ENCODE data around the gene NR2C2AP.

Gene NR2C2AP

DNA sequence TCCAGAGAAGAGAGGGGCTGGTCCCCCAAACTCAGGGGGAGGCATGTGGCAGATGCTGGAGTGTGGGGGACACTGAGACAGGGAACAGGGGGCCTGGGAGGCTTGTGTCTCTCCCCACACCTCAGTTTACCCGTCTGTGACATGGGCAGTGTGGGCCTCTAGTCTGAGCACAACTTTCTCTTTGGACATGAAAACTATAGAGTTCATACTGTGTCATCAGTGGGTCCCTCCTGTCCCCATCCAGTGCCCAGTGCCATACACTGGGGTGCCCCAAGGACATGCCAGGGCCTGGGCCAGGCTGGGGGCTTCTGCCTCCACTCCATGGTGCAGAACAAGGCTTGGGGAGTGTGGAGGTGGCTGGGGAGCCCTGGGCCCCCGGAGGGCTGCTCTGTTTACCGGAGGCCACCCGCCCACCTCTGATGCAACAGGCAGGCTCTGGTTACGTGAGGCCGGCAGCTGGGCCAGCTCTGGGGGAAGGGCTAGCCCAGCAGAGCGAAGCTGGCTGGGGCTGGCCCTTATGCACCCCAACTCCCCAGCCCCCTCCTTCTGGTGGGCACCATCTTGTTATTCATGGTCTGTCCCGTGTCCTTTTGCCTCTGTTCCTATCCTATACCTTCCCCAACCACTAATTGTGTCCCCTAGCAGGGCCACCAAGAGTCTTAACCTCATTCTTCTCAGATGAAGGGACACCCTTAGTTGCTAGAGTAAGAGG, 31.2 kb downstream of the NR2C2AP start:
- no peak overlapping the region for H3K9ac ChIP-seq (ENCODE audit: low read length)
- H3K4me2 ChIP-seq (ENCODE audit: low read depth, low read length): no peak overlapping the region

DNA sequence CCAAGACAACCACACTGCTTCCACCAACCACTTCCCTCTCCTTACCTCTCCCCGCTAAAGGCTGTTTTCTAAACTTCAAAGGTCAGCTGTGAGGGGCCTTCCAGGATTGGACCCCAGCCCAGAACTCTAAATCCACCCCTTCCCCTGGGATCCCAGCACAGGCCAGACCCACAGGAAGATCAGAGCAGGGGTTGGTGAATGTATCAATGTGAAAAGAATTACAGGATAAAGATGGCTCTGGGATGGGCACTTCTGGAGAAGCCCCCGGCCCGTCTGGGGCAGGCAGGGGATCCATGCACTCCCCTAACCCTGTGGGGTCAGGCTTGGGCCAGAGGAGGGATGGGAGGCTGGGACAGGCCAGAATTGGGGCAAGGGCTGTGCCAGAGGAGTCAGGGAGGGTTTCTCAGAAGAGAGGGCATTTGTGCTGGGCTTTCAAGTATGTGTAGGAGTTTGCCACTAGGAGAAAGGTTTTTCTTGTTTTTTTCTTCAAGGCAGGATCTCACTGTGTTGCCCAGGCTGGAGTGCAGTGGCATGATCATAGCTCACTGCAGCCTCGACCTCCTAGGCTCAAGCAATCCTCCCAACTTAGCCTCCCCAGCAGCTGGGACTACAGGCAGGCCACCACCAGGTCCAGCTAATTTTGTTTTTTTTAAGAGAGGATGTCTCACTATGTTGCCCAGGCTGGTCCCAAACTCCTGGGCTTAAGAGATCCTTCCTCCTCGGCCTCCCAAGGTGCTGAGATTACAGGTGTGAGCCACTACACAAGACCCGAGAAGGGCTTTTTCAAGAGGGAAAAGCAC, 32.1 kb downstream of the NR2C2AP start:
- Histone ChIP-seq H3K9ac (ENCODE audit: low read length) (no peak overlapping the region), H4K20me1 (ENCODE audit: insufficient read depth, low read length) (no peaks in the 10 kb centered on the region), H3K4me1 (ENCODE audit: low read length) (peaks cover 7% of the 10 kb centered on the region; the same call in 1 of the 2 replicates), H3K9me3 (replicated peaks; ENCODE audit: insufficient read depth, low read length) (no peaks in the 10 kb centered on the region), H3K79me2 (ENCODE audit: low read length) (no peaks in the 10 kb centered on the region), H3K4me3 (ENCODE audit: low read length) (no peak overlapping the region), H3F3A (ENCODE audit: insufficient read depth, low read length) (no peaks in the 10 kb centered on the region; the same call in 1 of the 2 replicates), H2AFZ (ENCODE audit: low read length) (no peak overlapping the region), H3K27me3 (replicated peaks; ENCODE audit: insufficient read depth, low read length) (no peaks in the 10 kb centered on the region), H3K27ac (ENCODE audit: low read length) (no peak overlapping the region), H3K4me2 (ENCODE audit: low read depth, low read length) (no peak overlapping the region), H3K9me2 (replicated peaks; ENCODE audit: insufficient read depth, low read length) (no peaks in the 10 kb centered on the region), H3K36me3 (replicated peaks; ENCODE audit: insufficient read depth, low read length) (no peaks in the 10 kb centered on the region)
- DNase-seq: no peak
- no peak for TF ChIP-seq EZH2 (optimal IDR thresholded peaks at IDR 0.05; ENCODE audit: low read depth, low read length)
- no peak for TF ChIP-seq EZH2phosphoT487 (IDR thresholded peaks at IDR 0.05; ENCODE audit: low read length)
- TF ChIP-seq, protein P1, sequence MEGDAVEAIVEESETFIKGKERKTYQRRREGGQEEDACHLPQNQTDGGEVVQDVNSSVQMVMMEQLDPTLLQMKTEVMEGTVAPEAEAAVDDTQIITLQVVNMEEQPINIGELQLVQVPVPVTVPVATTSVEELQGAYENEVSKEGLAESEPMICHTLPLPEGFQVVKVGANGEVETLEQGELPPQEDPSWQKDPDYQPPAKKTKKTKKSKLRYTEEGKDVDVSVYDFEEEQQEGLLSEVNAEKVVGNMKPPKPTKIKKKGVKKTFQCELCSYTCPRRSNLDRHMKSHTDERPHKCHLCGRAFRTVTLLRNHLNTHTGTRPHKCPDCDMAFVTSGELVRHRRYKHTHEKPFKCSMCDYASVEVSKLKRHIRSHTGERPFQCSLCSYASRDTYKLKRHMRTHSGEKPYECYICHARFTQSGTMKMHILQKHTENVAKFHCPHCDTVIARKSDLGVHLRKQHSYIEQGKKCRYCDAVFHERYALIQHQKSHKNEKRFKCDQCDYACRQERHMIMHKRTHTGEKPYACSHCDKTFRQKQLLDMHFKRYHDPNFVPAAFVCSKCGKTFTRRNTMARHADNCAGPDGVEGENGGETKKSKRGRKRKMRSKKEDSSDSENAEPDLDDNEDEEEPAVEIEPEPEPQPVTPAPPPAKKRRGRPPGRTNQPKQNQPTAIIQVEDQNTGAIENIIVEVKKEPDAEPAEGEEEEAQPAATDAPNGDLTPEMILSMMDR (IDR thresholded peaks at IDR 0.05; ENCODE audit: low read length): no peak

More for the DNA sequence above, 31.2 kb downstream of the NR2C2AP start:
- Histone ChIP-seq H3K4me3 (ENCODE audit: low read length) (no peak overlapping the region), H2AFZ (ENCODE audit: low read length) (no peak overlapping the region), H3K4me1 (ENCODE audit: low read length) (peaks cover 7% of the 10 kb centered on the region; the same call in 1 of the 2 replicates), H4K20me1 (ENCODE audit: insufficient read depth, low read length) (no peaks in the 10 kb centered on the region), H3K27ac (ENCODE audit: low read length) (no peak overlapping the region), H3K36me3 (replicated peaks; ENCODE audit: insufficient read depth, low read length) (no peaks in the 10 kb centered on the region), H3F3A (ENCODE audit: insufficient read depth, low read length) (no peaks in the 10 kb centered on the region; the same call in 1 of the 2 replicates), H3K27me3 (replicated peaks; ENCODE audit: insufficient read depth, low read length) (no peaks in the 10 kb centered on the region), H3K9me2 (replicated peaks; ENCODE audit: insufficient read depth, low read length) (no peaks in the 10 kb centered on the region), H3K79me2 (ENCODE audit: low read length) (no peaks in the 10 kb centered on the region), H3K9me3 (replicated peaks; ENCODE audit: insufficient read depth, low read length) (no peaks in the 10 kb centered on the region)
- no peak for TF ChIP-seq EZH2phosphoT487 (IDR thresholded peaks at IDR 0.05; ENCODE audit: low read length)
- no peak for TF ChIP-seq EZH2 (optimal IDR thresholded peaks at IDR 0.05; ENCODE audit: low read depth, low read length)
- TF ChIP-seq, protein P1 (IDR thresholded peaks at IDR 0.05; ENCODE audit: low read length): no peak
- no peak for DNase-seq

DNA sequence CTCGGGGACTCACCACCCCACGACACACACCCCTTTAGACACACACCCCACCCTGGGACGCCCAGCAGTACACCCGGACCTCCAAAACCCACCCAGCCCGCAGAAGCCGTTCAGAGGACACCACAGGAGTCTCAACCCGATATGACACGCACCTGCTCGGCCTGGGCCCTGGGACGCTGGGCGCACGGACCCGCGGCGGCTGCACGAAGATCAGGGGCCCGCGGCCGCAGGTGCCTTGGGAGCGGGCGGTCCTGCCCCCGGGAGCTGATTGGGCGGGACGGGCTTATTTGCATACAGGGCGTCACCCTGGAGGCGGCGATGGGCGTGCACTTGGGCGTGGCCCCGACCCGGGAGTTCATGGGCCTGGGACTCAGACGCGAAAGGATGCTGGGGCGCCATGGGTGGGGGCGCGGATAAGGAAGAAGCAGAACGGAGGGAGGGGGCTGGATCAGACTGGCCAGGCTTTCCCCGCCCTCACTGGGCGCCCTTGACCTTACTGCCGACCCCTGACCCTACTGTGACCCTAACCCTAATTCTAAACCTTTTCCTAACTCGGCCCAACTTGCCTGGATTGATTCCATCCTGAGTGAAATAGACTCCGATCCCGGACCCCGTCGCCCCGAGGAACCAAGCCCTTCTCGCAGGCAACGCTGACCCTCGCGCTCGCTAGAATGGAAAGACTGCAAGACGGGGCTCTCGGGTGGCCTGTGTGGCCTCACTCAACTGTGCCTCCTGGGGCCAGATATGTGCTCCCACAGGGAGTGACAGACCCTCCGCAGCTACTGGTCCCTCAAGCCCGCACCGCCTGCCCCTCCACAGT, 33.0 kb downstream of the NR2C2AP start, which contains the start of gene MEF2B:
Gene MEF2B (minus strand): TSS at position 211 of the 820 bp plus-strand sequence. CDS start 19,528 bp downstream, outside the sequence.
- DNase-seq: peak; percentile 89
- H2AFZ ChIP-seq (ENCODE audit: low read length): peak within 1 kb of the TSS; percentile 36; the same call in 1 of the 2 replicates
- H3K9me3 ChIP-seq (replicated peaks; ENCODE audit: insufficient read depth, low read length): no peaks in the 10 kb centered on the region
- peak within 1 kb of the TSS; percentile 20; the same call in 1 of the 2 replicates for H3K9ac ChIP-seq (ENCODE audit: low read length)
- H3K4me2 ChIP-seq (ENCODE audit: low read depth, low read length): peak within 1 kb of the TSS; percentile 96
- TF ChIP-seq, protein P1 (IDR thresholded peaks at IDR 0.05; ENCODE audit: low read length): no peak
- TF ChIP-seq EZH2phosphoT487 (IDR thresholded peaks at IDR 0.05; ENCODE audit: low read length) (no peak), EZH2 (optimal IDR thresholded peaks at IDR 0.05; ENCODE audit: low read depth, low read length) (no peak)
- no peaks in the 10 kb centered on the region for H3K27me3 ChIP-seq (replicated peaks; ENCODE audit: insufficient read depth, low read length)
- H3K4me1 ChIP-seq (ENCODE audit: low read length): peaks cover 7% of the 10 kb centered on the region; the same call in 1 of the 2 replicates
- no peaks in the 10 kb centered on the region for H4K20me1 ChIP-seq (ENCODE audit: insufficient read depth, low read length)
- no peaks in the 10 kb centered on the region for H3K9me2 ChIP-seq (replicated peaks; ENCODE audit: insufficient read depth, low read length)
- no peaks in the 10 kb centered on the region for H3K79me2 ChIP-seq (ENCODE audit: low read length)
- H3K36me3 ChIP-seq (replicated peaks; ENCODE audit: insufficient read depth, low read length): no peaks in the 10 kb centered on the region
- peak within 1 kb of the TSS; percentile 50 for H3K4me3 ChIP-seq (ENCODE audit: low read length)
- no peak within 1 kb of the TSS for H3K27ac ChIP-seq (ENCODE audit: low read length)
- no peaks in the 10 kb centered on the region for H3F3A ChIP-seq (ENCODE audit: insufficient read depth, low read length)

Data from MM.1S (cell line).